ENCODE measurements around the gene ZDHHC14.

Gene ZDHHC14

GRCh38 chr6:157547112-157547511, 166.1 kb downstream of the ZDHHC14 start:
- H3K9ac ChIP-seq (ENCODE audit: low read length in 2 of 2), result no peak overlapping the region
- H3K9me3 ChIP-seq (ENCODE audit: control insufficient read depth in 2 of 2, low read length in 2 of 2), result no peaks in the 10 kb centered on the region
- no peak overlapping the region for H3K27ac ChIP-seq (ENCODE audit: low read length)
- no peaks in the 10 kb centered on the region for H3K4me1 ChIP-seq (ENCODE audit: control insufficient read depth, insufficient read depth, low read length)
- H3K4me3 ChIP-seq (ENCODE audit: low read length in 2 of 2), result no peak overlapping the region
- H3K36me3 ChIP-seq (ENCODE audit: control insufficient read depth in 2 of 2, insufficient read depth in 2 of 2, low read length in 2 of 2), result peaks cover 7% of the 10 kb centered on the region in 2 donors
- H3K27me3 ChIP-seq (ENCODE audit: control insufficient read depth in 1 of 2, insufficient read depth in 2 of 2, low read length in 2 of 2), result no peaks in the 10 kb centered on the region

DNA sequence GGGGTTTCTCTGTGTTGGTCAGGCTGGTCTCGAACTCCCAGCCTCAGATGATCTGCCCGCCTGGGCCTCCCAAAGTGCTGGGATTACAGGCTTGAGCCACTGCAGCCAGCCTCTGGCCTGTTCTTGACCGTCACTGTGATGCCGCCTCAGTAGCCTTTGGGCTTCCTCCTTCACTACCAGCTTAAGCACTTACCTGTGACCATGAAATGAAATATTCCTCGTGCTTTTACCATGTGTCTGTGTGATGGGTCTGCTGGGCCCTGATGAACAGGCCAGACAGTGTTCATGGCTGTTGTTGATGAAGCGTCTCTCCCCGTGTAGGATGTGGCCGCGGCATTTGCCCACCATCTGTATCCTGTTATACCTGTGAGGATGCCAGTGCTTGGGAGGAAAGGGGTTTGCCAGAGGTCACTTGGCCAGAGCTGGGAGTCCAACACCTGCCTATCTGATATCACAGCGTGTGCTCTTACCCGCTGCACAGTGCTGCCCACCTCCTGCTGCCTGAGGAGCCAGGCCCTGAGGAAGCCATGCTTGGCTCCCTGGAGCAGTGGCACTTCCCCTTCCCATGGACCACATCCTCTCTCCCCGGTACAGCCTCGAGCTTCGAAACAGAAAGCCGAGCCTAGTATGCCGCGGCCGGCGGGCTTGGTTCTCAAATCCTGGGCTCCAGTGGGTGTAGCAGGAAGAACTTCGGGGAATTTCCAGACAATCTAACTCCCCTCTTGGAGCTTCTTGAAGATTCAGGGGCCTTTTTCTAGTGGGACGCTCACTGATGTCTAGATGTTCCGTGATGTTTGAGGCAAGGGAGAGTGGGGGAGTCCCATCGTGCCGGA, 167.9 kb downstream of the ZDHHC14 start:
- no peak overlapping the region for H3K9ac ChIP-seq (ENCODE audit: low read length in 2 of 2)
- no peak overlapping the region for H3K27ac ChIP-seq (ENCODE audit: low read length)

DNA sequence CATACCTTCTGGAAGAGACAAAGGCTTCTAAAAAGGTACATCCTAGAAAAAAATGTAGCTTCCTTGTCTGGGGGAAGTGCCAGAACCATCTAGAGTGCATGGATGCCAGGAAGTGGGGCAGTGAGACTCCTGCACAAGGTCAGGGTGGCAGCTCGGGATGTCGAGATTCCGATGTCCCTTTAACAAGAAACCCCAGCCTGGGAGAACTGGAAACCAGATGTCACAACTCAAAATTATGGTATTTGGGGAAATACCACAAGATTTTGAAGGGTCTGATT, 168.4 kb downstream of the ZDHHC14 start:
- no peaks in the 10 kb centered on the region for H3K27me3 ChIP-seq (ENCODE audit: control insufficient read depth in 1 of 2, insufficient read depth in 2 of 2, low read length in 2 of 2)
- H3K4me3 ChIP-seq (ENCODE audit: low read length in 2 of 2), result no peak overlapping the region
- H3K9ac ChIP-seq (ENCODE audit: low read length in 2 of 2), result no peak overlapping the region

More for the DNA sequence above, 167.9 kb downstream of the ZDHHC14 start:
- Histone ChIP-seq H3K4me1 (ENCODE audit: control insufficient read depth, insufficient read depth, low read length) (no peaks in the 10 kb centered on the region), H3K9me3 (ENCODE audit: control insufficient read depth in 2 of 2, low read length in 2 of 2) (no peaks in the 10 kb centered on the region), H3K36me3 (ENCODE audit: control insufficient read depth in 2 of 2, insufficient read depth in 2 of 2, low read length in 2 of 2) (peaks cover 0 to 2% of the 10 kb centered on the region in 2 donors), H3K4me3 (ENCODE audit: low read length in 2 of 2) (no peak overlapping the region), H3K27me3 (ENCODE audit: control insufficient read depth in 1 of 2, insufficient read depth in 2 of 2, low read length in 2 of 2) (no peaks in the 10 kb centered on the region)

GRCh38 chr6:157550114-157550989, 169.4 kb downstream of the ZDHHC14 start:
- Histone ChIP-seq H3K9ac (ENCODE audit: low read length in 2 of 2) (no peak overlapping the region), H3K36me3 (ENCODE audit: control insufficient read depth in 2 of 2, insufficient read depth in 2 of 2, low read length in 2 of 2) (no peaks in the 10 kb centered on the region), H3K4me3 (ENCODE audit: low read length in 2 of 2) (no peak overlapping the region), H3K9me3 (ENCODE audit: control insufficient read depth in 2 of 2, low read length in 2 of 2) (no peaks in the 10 kb centered on the region), H3K27ac (ENCODE audit: low read length) (no peak overlapping the region), H3K4me1 (ENCODE audit: control insufficient read depth, insufficient read depth, low read length) (no peaks in the 10 kb centered on the region), H3K27me3 (ENCODE audit: control insufficient read depth in 1 of 2, insufficient read depth in 2 of 2, low read length in 2 of 2) (no peaks in the 10 kb centered on the region)

More for the DNA sequence above, 168.4 kb downstream of the ZDHHC14 start:
- H3K9me3 ChIP-seq (ENCODE audit: control insufficient read depth in 2 of 2, low read length in 2 of 2), result no peaks in the 10 kb centered on the region
- no peak overlapping the region for H3K27ac ChIP-seq (ENCODE audit: low read length)
- no peaks in the 10 kb centered on the region for H3K4me1 ChIP-seq (ENCODE audit: control insufficient read depth, insufficient read depth, low read length)
- no peaks in the 10 kb centered on the region for H3K36me3 ChIP-seq (ENCODE audit: control insufficient read depth in 2 of 2, insufficient read depth in 2 of 2, low read length in 2 of 2)

- H3K4me1 ChIP-seq (ENCODE audit: control insufficient read depth, insufficient read depth, low read length), result no peaks in the 10 kb centered on the region
- H3K4me3 ChIP-seq (ENCODE audit: low read length in 2 of 2), result no peak overlapping the region
- H3K36me3 ChIP-seq (ENCODE audit: control insufficient read depth in 2 of 2, insufficient read depth in 2 of 2, low read length in 2 of 2), result no peaks in the 10 kb centered on the region
- no peaks in the 10 kb centered on the region for H3K27me3 ChIP-seq (ENCODE audit: control insufficient read depth in 1 of 2, insufficient read depth in 2 of 2, low read length in 2 of 2)
- no peak overlapping the region for H3K27ac ChIP-seq (ENCODE audit: low read length)
- no peaks in the 10 kb centered on the region for H3K9me3 ChIP-seq (ENCODE audit: control insufficient read depth in 2 of 2, low read length in 2 of 2)
- H3K9ac ChIP-seq (ENCODE audit: low read length in 2 of 2), result no peak overlapping the region
Measured at GRCh38 chr6:157551041-157551832, 170.2 kb downstream of the ZDHHC14 start.

DNA sequence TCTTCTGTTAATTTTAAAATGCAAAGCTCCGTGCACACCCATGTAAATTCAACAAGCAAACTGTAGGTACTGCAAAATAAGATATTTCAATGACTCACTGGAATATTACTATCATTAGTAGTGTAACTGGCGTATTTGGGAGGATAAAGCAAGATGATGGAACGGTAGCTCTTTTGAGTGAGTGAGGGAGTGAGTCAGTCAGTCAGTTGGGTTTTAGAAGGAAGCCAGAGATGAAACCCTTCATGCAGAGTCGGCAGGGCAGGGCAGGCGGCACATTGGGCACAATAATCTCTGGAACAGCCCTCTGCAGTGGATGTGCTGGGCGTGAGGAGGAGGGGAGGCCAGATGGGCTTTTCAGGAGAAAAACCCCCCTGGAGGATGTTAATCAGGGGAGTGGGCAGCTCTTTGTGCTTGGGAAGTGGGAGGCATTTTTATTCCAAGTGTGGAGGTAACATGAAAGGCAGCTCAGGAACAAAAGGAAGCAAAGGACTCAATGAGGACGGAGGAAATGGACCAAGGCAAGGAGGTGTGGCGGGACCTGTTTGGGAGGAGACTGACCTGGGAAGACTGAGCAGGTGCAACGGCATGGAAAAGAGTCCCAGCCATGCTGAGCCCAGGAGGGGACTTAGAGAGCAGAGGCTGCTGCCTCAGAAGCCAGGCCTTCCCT, 171.2 kb downstream of the ZDHHC14 start:
- Histone ChIP-seq H3K4me1 (ENCODE audit: control insufficient read depth, insufficient read depth, low read length) (no peaks in the 10 kb centered on the region), H3K4me3 (ENCODE audit: low read length in 2 of 2) (no peak overlapping the region)

GRCh38 chr6:157552820-157553485, 172.0 kb downstream of the ZDHHC14 start:
- H3K36me3 ChIP-seq (ENCODE audit: control insufficient read depth in 2 of 2, insufficient read depth in 2 of 2, low read length in 2 of 2), result no peaks in the 10 kb centered on the region
- no peaks in the 10 kb centered on the region for H3K27me3 ChIP-seq (ENCODE audit: control insufficient read depth in 1 of 2, insufficient read depth in 2 of 2, low read length in 2 of 2)

More for the DNA sequence above, 171.2 kb downstream of the ZDHHC14 start:
- H3K36me3 ChIP-seq (ENCODE audit: control insufficient read depth in 2 of 2, insufficient read depth in 2 of 2, low read length in 2 of 2), result no peaks in the 10 kb centered on the region
- H3K27me3 ChIP-seq (ENCODE audit: control insufficient read depth in 1 of 2, insufficient read depth in 2 of 2, low read length in 2 of 2), result no peaks in the 10 kb centered on the region
- no peak overlapping the region for H3K9ac ChIP-seq (ENCODE audit: low read length in 2 of 2)
- no peaks in the 10 kb centered on the region for H3K9me3 ChIP-seq (ENCODE audit: control insufficient read depth in 2 of 2, low read length in 2 of 2)
- no peak overlapping the region for H3K27ac ChIP-seq (ENCODE audit: low read length)

GRCh38 chr6:157554747-157555146, 173.8 kb downstream of the ZDHHC14 start:
- H3K36me3 ChIP-seq (ENCODE audit: control insufficient read depth in 2 of 2, insufficient read depth in 2 of 2, low read length in 2 of 2), result no peaks in the 10 kb centered on the region
- no peak overlapping the region for H3K9ac ChIP-seq (ENCODE audit: low read length in 2 of 2)
- no peaks in the 10 kb centered on the region for H3K27me3 ChIP-seq (ENCODE audit: control insufficient read depth in 1 of 2, insufficient read depth in 2 of 2, low read length in 2 of 2)
- H3K4me3 ChIP-seq (ENCODE audit: low read length in 2 of 2), result no peak overlapping the region
- no peaks in the 10 kb centered on the region for H3K9me3 ChIP-seq (ENCODE audit: control insufficient read depth in 2 of 2, low read length in 2 of 2)
- H3K4me1 ChIP-seq (ENCODE audit: control insufficient read depth, insufficient read depth, low read length), result no peaks in the 10 kb centered on the region
- no peak overlapping the region for H3K27ac ChIP-seq (ENCODE audit: low read length)

More at GRCh38 chr6:157552820-157553485, 172.0 kb downstream of the ZDHHC14 start:
- no peak overlapping the region for H3K27ac ChIP-seq (ENCODE audit: low read length)
- H3K4me3 ChIP-seq (ENCODE audit: low read length in 2 of 2), result no peak overlapping the region
- H3K9ac ChIP-seq (ENCODE audit: low read length in 2 of 2), result no peak overlapping the region
- H3K4me1 ChIP-seq (ENCODE audit: control insufficient read depth, insufficient read depth, low read length), result no peaks in the 10 kb centered on the region
- H3K9me3 ChIP-seq (ENCODE audit: control insufficient read depth in 2 of 2, low read length in 2 of 2), result no peaks in the 10 kb centered on the region

- H3K9me3 ChIP-seq (ENCODE audit: control insufficient read depth in 2 of 2, low read length in 2 of 2), result no peaks in the 10 kb centered on the region
- no peak overlapping the region for H3K4me3 ChIP-seq (ENCODE audit: low read length in 2 of 2)
- H3K27me3 ChIP-seq (ENCODE audit: control insufficient read depth in 1 of 2, insufficient read depth in 2 of 2, low read length in 2 of 2), result no peaks in the 10 kb centered on the region
- no peaks in the 10 kb centered on the region for H3K4me1 ChIP-seq (ENCODE audit: control insufficient read depth, insufficient read depth, low read length)
- no peak overlapping the region for H3K9ac ChIP-seq (ENCODE audit: low read length in 2 of 2)
- H3K36me3 ChIP-seq (ENCODE audit: control insufficient read depth in 2 of 2, insufficient read depth in 2 of 2, low read length in 2 of 2), result no peaks in the 10 kb centered on the region
- H3K27ac ChIP-seq (ENCODE audit: low read length), result no peak overlapping the region
Measured at GRCh38 chr6:157555455-157556143, 174.6 kb downstream of the ZDHHC14 start.
